H1 (cell line): Measurements from ENCODE around the gene GLS. TPM values are rescaled to one million over a fixed set of nuclear protein-coding genes. Genes with fewer than 3 reads are reported as not detected.

ENCODE experiments used
- CTCF ChIA-PET: fragments of 300-600 bp; sonication (Branson Sonifier 250); formaldehyde crosslinking; loops from one replicate; lab custom pipeline; 2021; ENCODE audit not compliant: partially characterized antibody; lab: Charles Lee
- POLR2A ChIA-PET: fragments of 300-600 bp; sonication (Branson Sonifier 250); formaldehyde crosslinking; loops from one replicate; lab custom pipeline; 2021; ENCODE audit warnings: inconsistent platforms; ENCODE audit not compliant: partially characterized antibody; lab: Charles Lee
- DNase-seq, 2 experiments: peaks; one replicate each; pipeline versions ENCODE4 v3.0.0 to v3.0.0-alpha.2; 2010 to 2022; ENCODE audit warnings: low spot score in 2 of 2, low read depth in 1 of 2, mixed read lengths in 1 of 2
- FAIRE-seq: peaks from 2 replicates; lab custom pipeline; 2011; peaks lifted over from hg19 to GRCh38; lab: Jason Lieb, UNC
- H2AFZ ChIP-seq: 2 replicates; pipeline ENCODE4 v1.8.1; 2012; ENCODE audit warnings: low read length, inconsistent platforms
- H2AK5ac ChIP-seq: 2 replicates; pipeline ENCODE4 v1.6.1; 2013; ENCODE audit warnings: low read depth, low read length
- H2BK120ac ChIP-seq: replicated peaks from 2 replicates; pipeline ENCODE3; 2013; ENCODE audit warnings: low read depth, low read length, inconsistent platforms
- H2BK12ac ChIP-seq: 2 replicates; pipeline ENCODE4 v1.6.1; 2013; ENCODE audit warnings: low read depth, low read length
- H2BK15ac ChIP-seq: 2 replicates; pipeline ENCODE4 v1.6.1; 2013; ENCODE audit warnings: low read length
- H2BK20ac ChIP-seq: 2 replicates; pipeline ENCODE4 v1.6.1; 2013; ENCODE audit warnings: low read length
- H2BK5ac ChIP-seq: 2 replicates; pipeline ENCODE4 v1.6.1; 2013; ENCODE audit warnings: low read depth, low read length
- H3K14ac ChIP-seq: 2 replicates; pipeline ENCODE4 v1.6.1; 2013; ENCODE audit warnings: inconsistent platforms; ENCODE audit not compliant: insufficient read length
- H3K18ac ChIP-seq: 2 replicates; pipeline ENCODE4 v1.6.1; 2013; ENCODE audit warnings: low read length; ENCODE audit errors: extremely low read depth
- H3K23ac ChIP-seq: 2 replicates; pipeline ENCODE4 v1.6.1; 2013; ENCODE audit warnings: inconsistent platforms; ENCODE audit not compliant: insufficient read length
- H3K23me2 ChIP-seq: 2 replicates; pipeline ENCODE4 v1.6.1; 2013; ENCODE audit warnings: low read depth, low read length
- H3K27ac ChIP-seq: 2 replicates; pipeline ENCODE4 v1.6.1; 2011; ENCODE audit warnings: low read depth, low read length, inconsistent platforms
- H3K27me3 ChIP-seq, 4 experiments: replicated peaks in 1 of 4; 1 replicate in 1 of 4; 2 replicates in 3 of 4; pipeline versions ENCODE4 v1.6.1 to v1.8.1; 2011 to 2013; ENCODE audit warnings: low read length in 3 of 4, mild to moderate bottlenecking in 3 of 4, inconsistent platforms in 2 of 4, mixed read lengths in 2 of 4, moderate library complexity in 1 of 4; ENCODE audit not compliant: control insufficient read depth in 3 of 4, insufficient read depth in 3 of 4; ENCODE audit errors: extremely low read depth in 1 of 4
- H3K36me3 ChIP-seq, 4 experiments: 2 replicates each; pipeline versions ENCODE4 v1.6.1 to v1.8.1; 2011 to 2013; ENCODE audit warnings: mild to moderate bottlenecking in 4 of 4, low read length in 3 of 4, moderate library complexity in 2 of 4, control low read depth in 1 of 4, inconsistent platforms in 1 of 4; ENCODE audit not compliant: insufficient read depth in 4 of 4, control insufficient read depth in 2 of 4
- H3K4ac ChIP-seq: replicated peaks from 2 replicates; pipeline ENCODE3; 2013; ENCODE audit warnings: low read length, low read depth, mixed read lengths, inconsistent platforms; ENCODE audit not compliant: insufficient read length
- H3K4me1 ChIP-seq, 4 experiments: replicated peaks in 1 of 4; 1 replicate in 1 of 4; 2 replicates in 3 of 4; pipeline versions ENCODE4 v1.6.1 to v1.8.1; 2011 to 2013; ENCODE audit warnings: low read length in 3 of 4, inconsistent platforms in 2 of 4, mixed read lengths in 1 of 4; ENCODE audit not compliant: insufficient read depth in 4 of 4, control insufficient read depth in 3 of 4
- H3K4me2 ChIP-seq, 2 experiments: 2 replicates each; pipeline versions ENCODE4 v1.6.1 to v1.8.1; 2011 to 2013; ENCODE audit warnings: low read depth in 2 of 2, low read length in 2 of 2, control low read depth in 1 of 2, inconsistent platforms in 1 of 2, mild to moderate bottlenecking in 1 of 2; ENCODE audit not compliant: insufficient read depth in 1 of 2
- H3K4me3 ChIP-seq, 4 experiments: fragments of 200-600, 300-600 bp in 1 of 4; sonication (generic), shearing (Covaris generic), sonication (Bioruptor Twin) in 1 of 4; 2 replicates each; pipeline versions ENCODE4 v1.5.1 to v1.8.1; 2011 to 2016; ENCODE audit warnings: low read length in 4 of 4, low read depth in 3 of 4, control low read depth in 2 of 4, inconsistent platforms in 2 of 4, mild to moderate bottlenecking in 2 of 4, mixed read lengths in 1 of 4, moderate library complexity in 1 of 4; ENCODE audit not compliant: insufficient read depth in 2 of 4; ENCODE audit errors: extremely low read depth in 1 of 4
- H3K56ac ChIP-seq: replicated peaks from 2 replicates; pipeline ENCODE3; 2013; ENCODE audit warnings: low read depth, mild to moderate bottlenecking, mixed read lengths, low read length, inconsistent platforms; ENCODE audit not compliant: insufficient read length
- H3K79me1 ChIP-seq: 2 replicates; pipeline ENCODE4 v1.6.1; 2013; ENCODE audit warnings: low read depth, low read length, control low read depth
- H3K79me2 ChIP-seq, 2 experiments: 2 replicates each; pipeline versions ENCODE4 v1.6.1 to v1.8.1; 2012 to 2013; ENCODE audit warnings: low read length in 2 of 2, mild to moderate bottlenecking in 2 of 2, inconsistent platforms in 1 of 2; ENCODE audit not compliant: insufficient read depth in 2 of 2, control insufficient read depth in 1 of 2
- H3K9ac ChIP-seq, 4 experiments: replicated peaks in 1 of 4; 1 replicate in 1 of 4; 2 replicates in 3 of 4; pipeline versions ENCODE4 v1.6.1 to v1.8.1; 2011 to 2013; ENCODE audit warnings: low read depth in 3 of 4, low read length in 3 of 4, control low read depth in 2 of 4, mild to moderate bottlenecking in 2 of 4, moderate library complexity in 2 of 4, inconsistent platforms in 1 of 4; ENCODE audit errors: extremely low read depth in 1 of 4
- H3K9me3 ChIP-seq, 2 experiments: 2 replicates each; pipeline versions ENCODE4 v1.6.1 to v1.8.1; 2012 to 2013; ENCODE audit warnings: mild to moderate bottlenecking in 2 of 2, moderate library complexity in 2 of 2, control low read depth in 1 of 2, inconsistent platforms in 1 of 2, low read depth in 1 of 2, low read length in 1 of 2, mixed read lengths in 1 of 2; ENCODE audit not compliant: insufficient read depth in 2 of 2
- H4K20me1 ChIP-seq, 2 experiments: replicated peaks in 1 of 2; 2 replicates each; pipeline versions ENCODE3 to v1.8.1; 2011 to 2013; ENCODE audit warnings: inconsistent platforms in 2 of 2, low read length in 2 of 2, mild to moderate bottlenecking in 1 of 2; ENCODE audit not compliant: insufficient read depth in 2 of 2, control insufficient read depth in 1 of 2
- H4K5ac ChIP-seq: 2 replicates; pipeline ENCODE4 v1.6.1; 2013; ENCODE audit warnings: low read length, low read depth, mixed read lengths, inconsistent platforms; ENCODE audit not compliant: insufficient read length
- H4K8ac ChIP-seq: 2 replicates; pipeline ENCODE4 v1.8.0; 2013; ENCODE audit warnings: mild to moderate bottlenecking, moderate library complexity, low read length, inconsistent platforms; ENCODE audit not compliant: insufficient read depth; ENCODE audit errors: extremely low read depth
- H4K91ac ChIP-seq: replicated peaks from 2 replicates; pipeline ENCODE3; 2013; ENCODE audit warnings: low read length, mixed read lengths, inconsistent platforms; ENCODE audit not compliant: insufficient read length
- TEAD4 ChIP-seq: IDR thresholded peaks from 2 replicates; pipeline ENCODE4 v1.6.1; 2012; ENCODE audit warnings: low read depth, low read length, inconsistent platforms, mixed read lengths
- WGBS, 2 experiments: shearing (Covaris generic) in 1 of 2; methylation state at CpG; one replicate each; pipeline versions ENCODE4 v1.1.6 to v1.1.7; 2013 to 2015; ENCODE audit warnings: low lambda C conversion rate in 2 of 2, mixed read lengths in 2 of 2, inconsistent platforms in 1 of 2, low coverage in 1 of 2, missing lambda C conversion rate in 1 of 2; ENCODE audit not compliant: insufficient replicate concordance in 2 of 2, insufficient coverage in 1 of 2, insufficient read length in 1 of 2; ENCODE audit errors: extremely low coverage in 1 of 2, missing lambda C conversion rate in 1 of 2; 5-methylcytosine and 5-hydroxymethylcytosine counted together
- polyA plus RNA-seq, 7 experiments: library from polyadenylated mRNA; depleted of rRNA in 3 of 7; stranded (reverse) in 5 of 7; unstranded in 2 of 7; fragments of >200 nt in 5 of 7; fragments of 200-250 nt in 2 of 7; gene quantifications; 1 replicate in 5 of 7; 2 replicates in 1 of 7; 4 replicates in 1 of 7; pipeline versions ENCODE4 v1.2.1 to v1.2.3, GENCODE V29; 2011 to 2013; ENCODE audit warnings: missing spikeins in 2 of 7, mixed read lengths in 2 of 7
- total RNA-seq: library from RNA; stranded (reverse); fragmentation: NEBNext Ultra II Directional; extraction: Animal tissue kit (Norgen Biotek cat#: 25700); gene quantifications from 2 replicates; pipeline ENCODE4 v1.2.1, GENCODE V29; 2021

Gene GLS
- total and polyA plus RNA-seq, 2 of the 8 experiments (the other 6 are each of a cell fraction or from before 2014, with no cell fraction given) = 15.7 to 89.8 TPM

- Histone ChIP-seq H3K4me3 (no peak overlapping the region), H2BK15ac (no peak overlapping the region), H2BK120ac (no peak overlapping the region), H2BK12ac (no peak overlapping the region), H3K4me1 (no peaks in the 10 kb centered on the region), H3K14ac (no peak overlapping the region), H4K8ac (no peak overlapping the region), H2BK20ac (no peak overlapping the region), H3K27me3 (no peaks in the 10 kb centered on the region), H3K27ac (no peak overlapping the region), H3K56ac (no peak overlapping the region), H4K5ac (no peak overlapping the region), H3K9me3 (no peaks in the 10 kb centered on the region), H4K91ac (no peak overlapping the region), H2AK5ac (no peak overlapping the region), H3K23me2 (no peaks in the 10 kb centered on the region), H3K9ac (no peak overlapping the region), H4K20me1 (no peaks in the 10 kb centered on the region), H3K79me1 (no peaks in the 10 kb centered on the region; the same call in 1 of the 2 replicates), H2AFZ (no peak overlapping the region), H3K18ac (no peak overlapping the region), H3K23ac (no peak overlapping the region), H2BK5ac (no peak overlapping the region), H3K4ac (no peak overlapping the region), H3K79me2 (peaks cover 0 to 6% of the 10 kb centered on the region in 2 experiments; a peak in 1 of 4 replicates), H3K4me2 (no peak overlapping the region), H3K36me3 (peaks cover 22 to 70% (median 50%) of the 10 kb centered on the region in 4 experiments)
- no peak for DNase-seq
- POLR2A ChIA-PET = no interaction called here
- no peak for FAIRE-seq
- TF ChIP-seq TEAD4 = no peak
- CTCF ChIA-PET = interaction anchor here (1.0 to 2.3 kb wide), 4 partner anchors 11 to 148 kb away, joined by 3 to 5 read pairs (median 4); no protein-coding TSS in a partner anchor
- WGBS, 2 experiments = 95% methylated on average over 4 of the region's 4 CpGs; no CpG with 5 or more reads in 1 of the 2 experiments
Measured at GRCh38 chr2:191006997-191007783, 126.6 kb downstream of the GLS start.
